Kidney (tissue), 14 donors: ENCODE results near the gene MYH9. TPM values are rescaled to one million over a fixed set of nuclear protein-coding genes. Genes with fewer than 3 reads are reported as not detected.

ENCODE experiments used
- DNase-seq, 5 donors: peaks; one replicate each; pipeline ENCODE4 v3.0.0-alpha.2; 2013 to 2020
- FAIRE-seq: peaks from 2 replicates; lab custom pipeline; 2012; peaks lifted over from hg19 to GRCh38; lab: Jason Lieb, UNC
- H3K27ac ChIP-seq, 2 donors: one replicate each; pipeline ENCODE4 v1.7.0; 2013; ENCODE audit warnings: low read depth in 2 of 2, low read length in 2 of 2, inconsistent platforms in 1 of 2
- H3K27me3 ChIP-seq: one replicate; pipeline ENCODE4 v1.7.1; 2013; ENCODE audit warnings: low read length, inconsistent platforms; ENCODE audit not compliant: control insufficient read depth, insufficient read depth
- H3K36me3 ChIP-seq, 3 donors: one replicate each; pipeline versions ENCODE4 v1.7.0 to v1.7.1; 2013; ENCODE audit warnings: low read length in 3 of 3, control low read depth in 1 of 3, inconsistent platforms in 1 of 3; ENCODE audit not compliant: insufficient read depth in 3 of 3, control insufficient read depth in 2 of 3
- H3K4me1 ChIP-seq, 3 donors: one replicate each; pipeline versions ENCODE4 v1.7.0 to v1.7.1; 2013; ENCODE audit warnings: low read length in 3 of 3, inconsistent platforms in 1 of 3, low read depth in 1 of 3; ENCODE audit not compliant: control insufficient read depth in 2 of 3, insufficient read depth in 2 of 3
- H3K4me3 ChIP-seq, 3 donors: one replicate each; pipeline versions ENCODE4 v1.7.0 to v1.8.1; 2013; ENCODE audit warnings: low read length in 3 of 3, control low read depth in 1 of 3, inconsistent platforms in 1 of 3
- H3K9ac ChIP-seq, 3 donors: one replicate each; pipeline versions ENCODE4 v1.7.0 to v1.7.1; 2013; ENCODE audit warnings: low read length in 3 of 3, control low read depth in 1 of 3, inconsistent platforms in 1 of 3
- H3K9me3 ChIP-seq, 3 donors: one replicate each; pipeline versions ENCODE4 v1.7.0 to v1.7.1; 2013; ENCODE audit warnings: low read length in 3 of 3, control low read depth in 1 of 3, inconsistent platforms in 1 of 3; ENCODE audit not compliant: control insufficient read depth in 2 of 3, insufficient read depth in 1 of 3
- intact Hi-C: fragments of 100-400 bp; cut with DNase I; formaldehyde crosslinking; loops from one replicate; pipeline ENCODE4 v1.11.1; 2022
- polyA plus RNA-seq: library from polyadenylated mRNA; stranded (reverse); fragments of 350-450 nt; fragmentation: Illumina TruSeq; extraction: RNeasy Lipid Tissue Mini Kit (QIAGEN cat#74804); gene quantifications from one replicate; pipeline ENCODE4 v1.2.3, GENCODE V29; 2014; ENCODE audit warnings: low read depth, low replicate concordance; ENCODE audit not compliant: insufficient read depth
- total RNA-seq: library from RNA; stranded (reverse); fragmentation: NEBNext Ultra II Directional; extraction: Animal tissue kit (Norgen Biotek cat#: 25700); gene quantifications from one replicate; pipeline ENCODE4 v1.2.1, GENCODE V29; 2021
- TF ChIP-seq, protein P1 (sequence below): IDR thresholded peaks from 3 replicates; pipeline ENCODE4 v1.5.1; 2012; ENCODE audit warnings: mild to moderate bottlenecking, moderate library complexity, borderline replicate concordance; ENCODE audit not compliant: insufficient read depth; ENCODE audit errors: extremely low read depth
- donor health status: control.
- donor health status: control.
- donor health status: control.
- donor health status: control.
- donor health status: control.
- donor health status: DM: yes; HTN: yes; CAD: no.
- donor health status: Normal renal cell carcinoma (clear cell type).

MYH9 gene
- total and polyA plus RNA-seq, 2 donors from 2014 or later = 85.2 to 655 TPM

DNA sequence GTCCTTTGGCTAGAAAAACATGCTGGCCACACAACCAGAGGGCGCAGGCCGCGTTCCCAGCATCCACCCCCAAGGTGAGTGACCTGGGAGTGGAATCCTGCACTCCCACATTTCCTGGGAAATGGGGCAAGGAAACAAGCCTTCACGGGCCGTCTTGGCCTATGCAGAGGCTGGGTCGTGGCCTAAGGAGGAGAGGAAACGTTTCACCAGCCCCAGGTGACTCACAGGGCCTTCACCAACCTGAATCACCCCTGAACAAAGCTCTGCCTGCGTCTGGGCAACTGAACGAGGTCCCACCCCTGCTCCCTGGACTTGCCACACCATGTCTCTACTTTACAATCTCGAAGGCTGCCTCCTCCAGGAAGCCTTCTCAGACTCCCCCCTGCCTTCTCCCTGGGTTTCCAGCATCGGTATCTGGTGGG, 13.2 kb downstream of the MYH9 start:
- FAIRE-seq = no peak
- peak overlapping the region in 1 of 3 donors; percentile 15 for H3K9ac ChIP-seq

DNA sequence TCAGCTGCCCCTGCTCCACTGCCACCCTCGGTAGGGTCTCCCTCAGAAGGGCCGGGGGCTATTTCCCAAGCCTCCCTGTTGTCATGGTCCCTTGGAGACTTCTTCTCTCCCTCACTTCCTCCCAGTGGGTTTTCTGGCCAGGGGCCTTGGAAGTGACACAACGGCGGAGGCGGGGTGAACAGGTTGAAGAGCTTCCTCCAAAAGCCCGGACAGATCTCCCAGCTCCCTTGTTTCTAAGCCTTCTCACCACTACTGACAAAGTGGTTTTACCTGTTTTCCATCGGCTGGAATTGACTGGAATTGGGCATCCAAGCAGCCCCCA, 14.5 kb downstream of the MYH9 start:
- no peak overlapping the region for H3K4me3 ChIP-seq
- H3K9me3 ChIP-seq = no peaks in the 10 kb centered on the region
- peak overlapping the region in 1 of 3 donors; percentile 52 for H3K9ac ChIP-seq
- intact Hi-C loops = no loop called here
- no peak for FAIRE-seq
- no peaks in the 10 kb centered on the region for H3K27me3 ChIP-seq
- peaks cover 18 to 63% (median 58%) of the 10 kb centered on the region in 3 donors for H3K4me1 ChIP-seq
- H3K27ac ChIP-seq = peak overlapping the region; percentile 49 to 77
- peaks cover 0 to 3% (median 0%) of the 10 kb centered on the region in 3 donors for H3K36me3 ChIP-seq
- TF ChIP-seq, protein P1, sequence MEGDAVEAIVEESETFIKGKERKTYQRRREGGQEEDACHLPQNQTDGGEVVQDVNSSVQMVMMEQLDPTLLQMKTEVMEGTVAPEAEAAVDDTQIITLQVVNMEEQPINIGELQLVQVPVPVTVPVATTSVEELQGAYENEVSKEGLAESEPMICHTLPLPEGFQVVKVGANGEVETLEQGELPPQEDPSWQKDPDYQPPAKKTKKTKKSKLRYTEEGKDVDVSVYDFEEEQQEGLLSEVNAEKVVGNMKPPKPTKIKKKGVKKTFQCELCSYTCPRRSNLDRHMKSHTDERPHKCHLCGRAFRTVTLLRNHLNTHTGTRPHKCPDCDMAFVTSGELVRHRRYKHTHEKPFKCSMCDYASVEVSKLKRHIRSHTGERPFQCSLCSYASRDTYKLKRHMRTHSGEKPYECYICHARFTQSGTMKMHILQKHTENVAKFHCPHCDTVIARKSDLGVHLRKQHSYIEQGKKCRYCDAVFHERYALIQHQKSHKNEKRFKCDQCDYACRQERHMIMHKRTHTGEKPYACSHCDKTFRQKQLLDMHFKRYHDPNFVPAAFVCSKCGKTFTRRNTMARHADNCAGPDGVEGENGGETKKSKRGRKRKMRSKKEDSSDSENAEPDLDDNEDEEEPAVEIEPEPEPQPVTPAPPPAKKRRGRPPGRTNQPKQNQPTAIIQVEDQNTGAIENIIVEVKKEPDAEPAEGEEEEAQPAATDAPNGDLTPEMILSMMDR = no peak
- peak in 4 of 5 donors; percentile 47 to 86 (median 79) for DNase-seq

More for the DNA sequence above, 13.2 kb downstream of the MYH9 start:
- intact Hi-C loops = no loop called here
- peaks cover 8 to 53% (median 47%) of the 10 kb centered on the region in 3 donors for H3K4me1 ChIP-seq
- H3K27me3 ChIP-seq = no peaks in the 10 kb centered on the region
- TF ChIP-seq, protein P1 = no peak
- H3K4me3 ChIP-seq = no peak overlapping the region
- H3K36me3 ChIP-seq = peaks cover 0 to 3% (median 0%) of the 10 kb centered on the region in 3 donors
- peak in 1 of 5 donors; percentile 83 for DNase-seq
- H3K27ac ChIP-seq = peak overlapping the region; percentile 36 to 85
- no peaks in the 10 kb centered on the region for H3K9me3 ChIP-seq

DNA sequence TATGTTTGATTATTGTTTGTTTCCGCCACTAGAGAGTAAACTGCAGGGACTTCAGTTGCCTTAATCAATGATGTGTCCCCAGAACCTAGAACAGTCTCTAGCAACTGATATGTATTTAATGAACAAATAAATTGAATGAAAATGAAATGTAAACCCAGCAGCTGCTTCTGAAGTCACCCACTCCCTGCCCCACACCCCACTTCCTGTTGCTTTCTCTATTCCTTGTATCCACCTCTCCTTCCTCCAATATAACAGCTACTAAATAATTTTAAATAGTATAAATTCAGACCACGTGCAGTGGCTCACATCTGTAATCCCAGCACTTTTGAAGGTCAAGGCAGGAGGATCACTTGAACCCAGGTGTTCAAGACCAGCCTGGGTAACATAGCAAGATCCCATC, 15.8 kb downstream of the MYH9 start:
- Histone ChIP-seq H3K4me1 (peaks cover 19 to 73% (median 71%) of the 10 kb centered on the region in 3 donors), H3K4me3 (no peak overlapping the region), H3K9me3 (no peaks in the 10 kb centered on the region), H3K9ac (no peak overlapping the region), H3K27ac (peak overlapping the region in 1 of 2 donors; percentile 89), H3K27me3 (no peaks in the 10 kb centered on the region), H3K36me3 (peaks cover 0 to 5% (median 3%) of the 10 kb centered on the region in 3 donors)
- DNase-seq (no peak), FAIRE-seq (no peak)
- TF ChIP-seq, protein P1 = no peak
- intact Hi-C loops = no loop called here
